Measurements from ENCODE around the gene PWP2. TPM values are rescaled to one million over a fixed set of nuclear protein-coding genes. Genes with fewer than 3 reads are reported as not detected.
"Not testable (repeated sequence)": the region's sequence is repeated elsewhere in the genome, so short reads cannot be mapped to it uniquely, and the experiment has no call there.

PWP2 gene
- total and polyA plus RNA-seq, 2 of the 4 experiments (the other 2 are of a cell fraction), result 2.4 to 7.0 TPM

- CTCF ChIA-PET; H3K27me3 ChIP-seq (ENCODE audit: control insufficient read depth, insufficient read depth, low read length); H2AK9ac ChIP-seq (replicated peaks; ENCODE audit: low read depth, low read length, poor library complexity); H4K8ac ChIP-seq (ENCODE audit: low read depth in 2 of 2, low read length in 2 of 2); H4K20me1 ChIP-seq (ENCODE audit: insufficient read depth, low read length); H3K56ac ChIP-seq (ENCODE audit: extremely low read depth, insufficient read depth, low read length); H3K9ac ChIP-seq (ENCODE audit: low read depth, low read length); H2BK5ac ChIP-seq (ENCODE audit: low read depth, low read length, poor library complexity, severe bottlenecking); H3K4ac ChIP-seq (ENCODE audit: low read depth, low read length); H3K36me3 ChIP-seq (ENCODE audit: control insufficient read depth, insufficient read depth, low read length); intact Hi-C loops (cut with micrococcal nuclease); POLR2A ChIA-PET (ENCODE audit: unreplicated experiment); H3K4me3 ChIP-seq (ENCODE audit: insufficient read depth, low read depth, low read length); H2AK5ac ChIP-seq (ENCODE audit: low read depth, low read length); ATAC-seq (ENCODE audit: low read depth); BruUV-seq (replicated peaks); DNase-seq; in situ Hi-C loops (cut with MboI; ENCODE audit: low sequenced_read_pairs); H3K27ac ChIP-seq (ENCODE audit: insufficient read depth, low read length); H2BK120ac ChIP-seq (ENCODE audit: low read depth, low read length); H3K23ac ChIP-seq (ENCODE audit: low read depth, low read length); H3K4me1 ChIP-seq (ENCODE audit: control insufficient read depth, insufficient read depth, low read length); H3K9me3 ChIP-seq (ENCODE audit: control insufficient read depth, insufficient read depth, low read length); H4K91ac ChIP-seq (ENCODE audit: insufficient read depth, low read depth, low read length); H3K14ac ChIP-seq (replicated peaks; ENCODE audit: low read depth, low read length); H2BK20ac ChIP-seq (ENCODE audit: low read depth, low read length); dilution Hi-C loops (cut with HindIII; ENCODE audit: low sequenced_read_pairs, unreplicated experiment); H2BK15ac ChIP-seq (ENCODE audit: low read depth, low read length); H3K18ac ChIP-seq (ENCODE audit: low read depth, low read length); H3K9me1 ChIP-seq (ENCODE audit: insufficient read depth, low read length); H3K4me2 ChIP-seq (ENCODE audit: low read depth, low read length); H2AFZ ChIP-seq (replicated peaks; ENCODE audit: low read length, poor library complexity); H4K5ac ChIP-seq (ENCODE audit: low read depth, low read length); H3K79me1 ChIP-seq (ENCODE audit: low read depth in 1 of 2, low read length in 2 of 2): not testable (repeated sequence)
- WGBS, 2 experiments (ENCODE audit: extremely low coverage in 2 of 2, insufficient read length in 1 of 2), result no CpG with 5 or more reads among the region's 38 CpGs
Observed at GRCh38 chr21:44155231-44155993, 48.2 kb downstream of the PWP2 start.

- WGBS, 2 experiments (ENCODE audit: extremely low coverage in 2 of 2, insufficient read length in 1 of 2), result no CpG with 5 or more reads among the region's 8 CpGs
- H3K27me3 ChIP-seq (ENCODE audit: control insufficient read depth, insufficient read depth, low read length); dilution Hi-C loops (cut with HindIII; ENCODE audit: low sequenced_read_pairs, unreplicated experiment); H4K20me1 ChIP-seq (ENCODE audit: insufficient read depth, low read length); H3K4me3 ChIP-seq (ENCODE audit: insufficient read depth, low read depth, low read length); H3K36me3 ChIP-seq (ENCODE audit: control insufficient read depth, insufficient read depth, low read length); H4K91ac ChIP-seq (ENCODE audit: insufficient read depth, low read depth, low read length); H3K14ac ChIP-seq (replicated peaks; ENCODE audit: low read depth, low read length); CTCF ChIA-PET; H3K79me1 ChIP-seq (ENCODE audit: low read depth in 1 of 2, low read length in 2 of 2); H3K27ac ChIP-seq (ENCODE audit: insufficient read depth, low read length); H3K9ac ChIP-seq (ENCODE audit: low read depth, low read length); in situ Hi-C loops (cut with MboI; ENCODE audit: low sequenced_read_pairs); H3K4me1 ChIP-seq (ENCODE audit: control insufficient read depth, insufficient read depth, low read length); ATAC-seq (ENCODE audit: low read depth); H2BK20ac ChIP-seq (ENCODE audit: low read depth, low read length); intact Hi-C loops (cut with micrococcal nuclease); H3K56ac ChIP-seq (ENCODE audit: extremely low read depth, insufficient read depth, low read length); H3K23ac ChIP-seq (ENCODE audit: low read depth, low read length); H2AK9ac ChIP-seq (replicated peaks; ENCODE audit: low read depth, low read length, poor library complexity); H2BK120ac ChIP-seq (ENCODE audit: low read depth, low read length); H4K5ac ChIP-seq (ENCODE audit: low read depth, low read length); H2AK5ac ChIP-seq (ENCODE audit: low read depth, low read length); POLR2A ChIA-PET (ENCODE audit: unreplicated experiment); H2BK5ac ChIP-seq (ENCODE audit: low read depth, low read length, poor library complexity, severe bottlenecking); BruUV-seq (replicated peaks); H2BK15ac ChIP-seq (ENCODE audit: low read depth, low read length); H3K4ac ChIP-seq (ENCODE audit: low read depth, low read length); H2AFZ ChIP-seq (replicated peaks; ENCODE audit: low read length, poor library complexity); H3K4me2 ChIP-seq (ENCODE audit: low read depth, low read length); H3K9me1 ChIP-seq (ENCODE audit: insufficient read depth, low read length); H4K8ac ChIP-seq (ENCODE audit: low read depth in 2 of 2, low read length in 2 of 2); H3K9me3 ChIP-seq (ENCODE audit: control insufficient read depth, insufficient read depth, low read length); H3K18ac ChIP-seq (ENCODE audit: low read depth, low read length); DNase-seq: not testable (repeated sequence)
Observed at GRCh38 chr21:44155994-44156380, 48.8 kb downstream of the PWP2 start.

All from IMR-90 (cell line).